A549 (cell line): ENCODE measurements around the gene PLEKHA6. TPM values are rescaled to one million over a fixed set of nuclear protein-coding genes. Genes with fewer than 3 reads are reported as not detected.

Source experiments
- ATAC-seq, 2 experiments: fragments of 200-7000 bp in 1 of 2; fragments of >200 bp in 1 of 2; cut with Nextera tagmentation in 1 of 2; cut with Tn5 transposase in 1 of 2; 3 replicates each; pipeline versions ENCODE4 v1.8.0 to v1.9.1; 2018 to 2020; ENCODE audit warnings: mild to moderate bottlenecking in 1 of 2, moderate library complexity in 1 of 2
- CTCF ChIA-PET: fragments of 300-600 bp; sonication (Branson Sonifier 250); formaldehyde crosslinking; extraction: SDS; loops from one replicate; lab custom pipeline; 2021; ENCODE audit warnings: antibody characterized with exemption, inconsistent platforms; lab: Yijun Ruan, JAX
- POLR2A ChIA-PET: fragments of 350-600 bp; formaldehyde crosslinking; extraction: SDS; loops from one replicate; lab custom pipeline; 2021; ENCODE audit warnings: antibody characterized with exemption, inconsistent platforms; lab: Yijun Ruan, JAX
- DNase-seq, 2 experiments: peaks; one replicate each; pipeline versions ENCODE4 v3.0.0 to v3.0.0-alpha.2; 2011 to 2016; ENCODE audit warnings: low read depth in 1 of 2, low spot score in 1 of 2
- FAIRE-seq: peaks from 2 replicates; lab custom pipeline; 2011; peaks lifted over from hg19 to GRCh38; lab: Jason Lieb, UNC
- H3K27ac ChIP-seq, 2 experiments: fragments of >200 bp; sonication (Bioruptor Twin); formaldehyde crosslinking; 3 replicates each; pipeline ENCODE4 v1.5.1; 2016 to 2017
- H3K4me1 ChIP-seq: fragments of >200 bp; sonication (Bioruptor Twin); formaldehyde crosslinking; 3 replicates; pipeline ENCODE4 v1.6.1; 2016
- H3K4me2 ChIP-seq: fragments of >200 bp; sonication (Bioruptor Twin); formaldehyde crosslinking; 3 replicates; pipeline ENCODE4 v1.6.1; 2016
- H3K4me3 ChIP-seq: fragments of >200 bp; sonication (Bioruptor Twin); formaldehyde crosslinking; 3 replicates; pipeline ENCODE4 v1.5.1; 2016
- H3K9me3 ChIP-seq: fragments of >200 bp; sonication (Bioruptor Twin); formaldehyde crosslinking; 3 replicates; pipeline ENCODE4 v1.6.1; 2016
- BHLHE40 ChIP-seq: IDR thresholded peaks from 2 replicates; pipeline ENCODE4 v1.6.1; 2012; ENCODE audit warnings: low read depth, low read length, inconsistent platforms
- CTCF ChIP-seq: fragments of >200 bp; sonication (Bioruptor Twin); formaldehyde crosslinking; IDR thresholded peaks from 3 replicates; pipeline ENCODE4 v1.5.1; 2016
- E2F6 ChIP-seq: IDR thresholded peaks from 2 replicates; pipeline ENCODE4 v1.6.1; 2012; ENCODE audit warnings: low read depth, borderline replicate concordance
- EHF ChIP-seq: fragments of 250-450 bp; sonication (Bioruptor Pico); IDR thresholded peaks from 2 replicates; pipeline ENCODE4 v1.5.0; 2020; ENCODE audit warnings: mild to moderate bottlenecking
- EHMT2 ChIP-seq: fragments of 200-600 bp; sonication (generic); IDR thresholded peaks from 2 replicates; pipeline ENCODE4 v1.6.1; 2016; ENCODE audit warnings: antibody characterized with exemption, low read depth, mild to moderate bottlenecking, moderate library complexity
- EP300 ChIP-seq, 2 experiments: fragments of >200 bp; sonication (Bioruptor Twin); formaldehyde crosslinking; IDR thresholded peaks; 2 replicates in 1 of 2; 3 replicates in 1 of 2; pipeline ENCODE4 v1.6.1; 2016 to 2017
- ESRRA ChIP-seq: fragments of 150-350 bp; IDR thresholded peaks from 2 replicates; pipeline ENCODE4 v1.6.1; 2014; ENCODE audit warnings: mild to moderate bottlenecking, low read length, borderline replicate concordance
- FOSB ChIP-seq: fragments of 250-450 bp; sonication (Bioruptor Pico); IDR thresholded peaks from 2 replicates; pipeline ENCODE4 v1.5.0; 2020; ENCODE audit warnings: mild to moderate bottlenecking, moderate library complexity
- FOXS1 ChIP-seq: fragments of 250-450 bp; sonication (Bioruptor Pico); IDR thresholded peaks from 2 replicates; pipeline ENCODE4 v1.5.0; 2020; ENCODE audit warnings: mild to moderate bottlenecking, moderate library complexity
- HDAC2 ChIP-seq: fragments of 200-600 bp; sonication (generic); IDR thresholded peaks from 2 replicates; pipeline ENCODE4 v1.6.1; 2016
- HMGXB4 ChIP-seq: fragments of 250-450 bp; sonication (Bioruptor Pico); IDR thresholded peaks from 2 replicates; pipeline ENCODE4 v1.5.0; 2021; ENCODE audit warnings: mild to moderate bottlenecking, moderate library complexity, borderline replicate concordance
- HOXA7 ChIP-seq: fragments of 250-450 bp; sonication (Bioruptor Pico); IDR thresholded peaks from 2 replicates; pipeline ENCODE4 v1.5.0; 2020; ENCODE audit warnings: mild to moderate bottlenecking, moderate library complexity
- HOXB13 ChIP-seq: fragments of 250-450 bp; sonication (Bioruptor Pico); IDR thresholded peaks from 2 replicates; pipeline ENCODE4 v1.5.0; 2020; ENCODE audit warnings: low read depth, mild to moderate bottlenecking, moderate library complexity
- JUNB ChIP-seq: fragments of >200 bp; sonication (Bioruptor Twin); formaldehyde crosslinking; IDR thresholded peaks from 2 replicates; pipeline ENCODE4 v1.6.1; 2016
- MAFK ChIP-seq: fragments of 450-650 bp; IDR thresholded peaks from 2 replicates; pipeline ENCODE4 v1.6.1; 2014; ENCODE audit not compliant: partially characterized antibody
- NFE2L2 ChIP-seq: fragments of 150-350 bp; conservative IDR thresholded peaks from 2 replicates; pipeline ENCODE4 v1.6.1; 2014; ENCODE audit warnings: low read length
- NR3C1 ChIP-seq: fragments of >200 bp; sonication (Bioruptor Twin); formaldehyde crosslinking; IDR thresholded peaks from 3 replicates; pipeline ENCODE4 v1.6.1; 2017
- PBX3 ChIP-seq: IDR thresholded peaks from 2 replicates; pipeline ENCODE4 v1.6.1; 2012
- PHF8 ChIP-seq: fragments of 200-600 bp; sonication (generic); IDR thresholded peaks from 2 replicates; pipeline ENCODE4 v1.6.1; 2016; ENCODE audit warnings: low read depth, mild to moderate bottlenecking, antibody characterized with exemption, moderate library complexity, borderline replicate concordance
- POLR2A ChIP-seq: IDR thresholded peaks from 2 replicates; pipeline ENCODE4 v1.6.1; 2012; ENCODE audit warnings: mild to moderate bottlenecking, low read length
- RAD21 ChIP-seq, 2 experiments: fragments of >200 bp in 1 of 2; sonication (Bioruptor Twin) in 1 of 2; formaldehyde crosslinking in 1 of 2; IDR thresholded peaks in 1 of 2; conservative IDR thresholded peaks in 1 of 2; 2 replicates in 1 of 2; 3 replicates in 1 of 2; pipeline ENCODE4 v1.6.1; 2012 to 2018; ENCODE audit warnings: inconsistent platforms in 1 of 2
- RARB ChIP-seq: fragments of 250-450 bp; sonication (Bioruptor Pico); IDR thresholded peaks from 2 replicates; pipeline ENCODE4 v1.8.0; 2021; ENCODE audit warnings: mild to moderate bottlenecking, moderate library complexity
- RFX5 ChIP-seq: fragments of 450-650 bp; IDR thresholded peaks from 2 replicates; pipeline ENCODE4 v1.7.1; 2014; ENCODE audit warnings: antibody characterized with exemption, mild to moderate bottlenecking, moderate library complexity
- RNF2 ChIP-seq: fragments of 200-600 bp; sonication (generic); IDR thresholded peaks from 2 replicates; pipeline ENCODE4 v1.6.1; 2016; ENCODE audit warnings: low read depth, mild to moderate bottlenecking, antibody characterized with exemption, moderate library complexity, borderline replicate concordance
- SMC3 ChIP-seq: fragments of >200 bp; sonication (Bioruptor Twin); formaldehyde crosslinking; IDR thresholded peaks from 3 replicates; pipeline ENCODE4 v1.6.1; 2018; ENCODE audit warnings: inconsistent platforms
- SREBF2 ChIP-seq: fragments of 450-650 bp; IDR thresholded peaks from 2 replicates; pipeline ENCODE4 v1.6.1; 2014; ENCODE audit warnings: mild to moderate bottlenecking, moderate library complexity
- ZC3H11A ChIP-seq: fragments of 450-650 bp; IDR thresholded peaks from 2 replicates; pipeline ENCODE4 v1.6.1; 2014; ENCODE audit warnings: antibody characterized with exemption, mild to moderate bottlenecking
- WGBS: methylation state at CpG from one replicate; pipeline ENCODE4 v1.1.6; 2017; ENCODE audit errors: missing lambda C conversion rate; 5-methylcytosine and 5-hydroxymethylcytosine counted together
- polyA plus RNA-seq, 4 experiments: library from polyadenylated mRNA; depleted of rRNA in 3 of 4; stranded (reverse); fragments of >200 nt; fragmentation: RNase III in 1 of 4; extraction: RNeasy Plus Mini Kit Qiagen cat#74134 plus additional on column Dnase treatment in 1 of 4; gene quantifications; 2 replicates in 3 of 4; 3 replicates in 1 of 4; pipeline ENCODE4 v1.2.3, GENCODE V29; 2011 to 2017

PLEKHA6 gene
- polyA plus RNA-seq, 2 of the 4 experiments (the other 2 are of a cell fraction) = 13.0 to 26.2 TPM

- peak overlapping the region; percentile 38 for H3K4me3 ChIP-seq
- ChIA-PET CTCF (interaction anchor here (9.4 to 39.0 kb wide), 2 partner anchors 30 to 84 kb away, joined by 71 to 840 read pairs; partner anchors contain the start of gene PLEKHA6), POLR2A (interaction anchor here (1.2 kb wide), 1 partner anchor 14 kb away, joined by 5 read pairs; no protein-coding TSS in a partner anchor)
- no peaks in the 10 kb centered on the region for H3K9me3 ChIP-seq
- TF ChIP-seq ESRRA (no peak), EHF (no peak), CTCF (no peak), HMGXB4 (CRISPR knock-in tag) (no peak), RFX5 (no peak), BHLHE40 (no peak), RNF2 (no peak), NFE2L2 (no peak)
- peaks cover 70% of the 10 kb centered on the region for H3K4me1 ChIP-seq
- DNase-seq = no peak
- WGBS = 96% methylated on average over 5 of the region's 5 CpGs
- ATAC-seq = no peak
- no peak for FAIRE-seq
- H3K4me2 ChIP-seq = peak overlapping the region; percentile 78
- H3K27ac ChIP-seq = peak overlapping the region; percentile 71 to 85
These were observed 73.4 kb downstream of the PLEKHA6 start for GRCh38 chr1:204286315-204286714.

GRCh38 chr1:204285436-204286305, 74.1 kb downstream of the PLEKHA6 start:
- Histone ChIP-seq H3K4me3 (no peak overlapping the region), H3K4me2 (peak overlapping the region; percentile 78), H3K9me3 (no peaks in the 10 kb centered on the region), H3K4me1 (peaks cover 70% of the 10 kb centered on the region), H3K27ac (peak overlapping the region in 1 of 2 experiments; percentile 31; a peak in 2 of 6 replicates)
- DNase-seq = no peak
- ChIA-PET POLR2A (no interaction called here), CTCF (interaction anchor here (0.8 to 39.0 kb wide), 4 partner anchors 29 to 84 kb away, joined by 4 to 840 read pairs (median 38); partner anchors contain the start of gene PLEKHA6)
- 85% methylated on average over 13 of the region's 13 CpGs for WGBS
- FAIRE-seq = no peak
- no peak for ATAC-seq
- TF ChIP-seq PHF8 (no peak), HOXA7 (no peak), HOXB13 (CRISPR knock-in tag) (no peak), PBX3 (no peak), NFE2L2 (no peak), NR3C1 (no peak), ZC3H11A (no peak), FOXS1 (CRISPR knock-in tag) (no peak), JUNB (no peak), MAFK (no peak)

- Histone ChIP-seq H3K9me3 (no peaks in the 10 kb centered on the region), H3K4me2 (no peak overlapping the region), H3K27ac (no peak overlapping the region), H3K4me3 (no peak overlapping the region), H3K4me1 (peaks cover 68% of the 10 kb centered on the region)
- CTCF ChIA-PET = interaction anchor here (0.8 to 39.0 kb wide), 4 partner anchors 28 to 85 kb away, joined by 4 to 840 read pairs (median 38); partner anchors contain the start of gene PLEKHA6
- POLR2A ChIA-PET = no interaction called here
- ATAC-seq (no peak), DNase-seq (no peak), FAIRE-seq (no peak)
- 85% methylated on average over 2 of the region's 2 CpGs for WGBS
- TF ChIP-seq HDAC2 = no peak
- no peak for TF ChIP-seq SREBF2
- no peak for TF ChIP-seq BHLHE40
- no peak for TF ChIP-seq RFX5
- no peak for TF ChIP-seq EP300 (IDR thresholded peaks at IDR 0.05)
- TF ChIP-seq MAFK = no peak
- TF ChIP-seq PHF8 = no peak
- no peak for TF ChIP-seq POLR2A
- no peak for TF ChIP-seq FOSB (CRISPR knock-in tag)
- TF ChIP-seq EHF = no peak
- TF ChIP-seq EHMT2 = no peak
- TF ChIP-seq SMC3 = no peak
- no peak for TF ChIP-seq HMGXB4 (CRISPR knock-in tag)
- no peak for TF ChIP-seq E2F6
- no peak for TF ChIP-seq RARB (CRISPR knock-in tag)
- TF ChIP-seq RAD21 (conservative IDR thresholded peaks at IDR 0.05 in 1 of 2, IDR thresholded peaks at IDR 0.05 in 1 of 2) = no peak
These were observed 74.8 kb downstream of the PLEKHA6 start for GRCh38 chr1:204284929-204285328.
